BJ (cell line): ENCODE data around the gene SMAD7. TPM values are rescaled to one million over a fixed set of nuclear protein-coding genes. Genes with fewer than 3 reads are reported as not detected.

Source experiments
- CTCF ChIA-PET: fragments of 350-600 bp; formaldehyde crosslinking; extraction: SDS; loops from one replicate; lab custom pipeline; 2021; ENCODE audit warnings: antibody characterized with exemption, inconsistent platforms; lab: Yijun Ruan, JAX
- POLR2A ChIA-PET: fragments of 300-600 bp; sonication (Branson Sonifier 250); formaldehyde crosslinking; extraction: SDS; loops from one replicate; lab custom pipeline; 2021; ENCODE audit warnings: antibody characterized with exemption; lab: Charles Lee
- DNase-seq: peaks from one replicate; pipeline ENCODE4 v3.0.0-alpha.2; 2011; ENCODE audit warnings: low read depth
- H3K27me3 ChIP-seq: 2 replicates; pipeline ENCODE4 v1.6.0; 2011; ENCODE audit warnings: low read length; ENCODE audit not compliant: control insufficient read depth, insufficient read depth
- H3K36me3 ChIP-seq: 2 replicates; pipeline ENCODE4 v1.5.1; 2011; ENCODE audit warnings: low read length; ENCODE audit not compliant: control insufficient read depth, insufficient read depth
- H3K4me3 ChIP-seq: 2 replicates; pipeline ENCODE4 v1.5.1; 2011; ENCODE audit warnings: low read depth, mild to moderate bottlenecking, control low read depth, low read length
- CTCF ChIP-seq: IDR thresholded peaks from 2 replicates; pipeline ENCODE4 v1.5.1; 2011; ENCODE audit warnings: low read depth, mild to moderate bottlenecking, control low read depth, inconsistent platforms, low read length, moderate library complexity; ENCODE audit not compliant: insufficient read depth
- polyA plus RNA-seq: library from polyadenylated mRNA; depleted of rRNA; stranded (reverse); fragments of >200 nt; gene quantifications from 2 replicates; pipeline ENCODE4 v1.2.3, GENCODE V29; 2011

SMAD7 gene
- polyA plus RNA-seq, 1 experiment: 24.2 TPM

DNA sequence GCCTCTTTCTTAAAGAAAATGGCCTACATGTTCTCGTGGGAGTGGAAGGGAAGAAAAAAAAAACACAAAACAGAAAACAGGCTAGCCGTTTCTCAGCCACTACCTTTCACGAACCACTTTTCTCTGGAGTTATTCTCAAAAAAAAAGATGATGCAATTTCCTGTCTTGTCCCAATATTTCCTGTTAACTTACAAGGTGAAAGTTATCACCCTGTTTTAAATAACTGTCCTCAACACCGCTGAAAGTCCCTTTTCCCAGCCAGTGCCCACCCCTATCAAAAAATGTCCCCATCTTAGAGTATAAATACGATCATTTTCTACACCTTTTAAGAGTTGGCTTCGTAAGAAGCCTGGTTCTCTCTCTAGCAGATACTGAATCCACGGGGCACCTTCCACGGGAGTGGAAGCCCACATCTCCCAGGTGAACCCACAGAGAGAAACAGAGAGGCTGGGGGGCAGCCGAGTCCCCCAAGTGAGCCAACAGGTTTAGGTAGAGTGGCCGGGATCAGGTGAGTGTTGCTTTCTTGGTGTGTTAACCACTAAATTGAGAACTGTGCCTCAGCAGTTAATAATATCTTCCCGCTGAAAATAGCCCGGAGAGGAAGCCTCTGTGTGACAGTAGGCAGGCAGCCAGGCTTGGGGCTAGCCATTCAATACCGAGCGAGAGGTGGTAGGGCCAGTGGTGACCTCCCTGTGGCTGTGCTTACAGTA is 15.9 kb downstream of the SMAD7 start:
- no peak for DNase-seq
- Histone ChIP-seq H3K4me3 (no peak overlapping the region), H3K36me3 (peaks cover 6% of the 10 kb centered on the region), H3K27me3 (no peaks in the 10 kb centered on the region)
- POLR2A ChIA-PET: no interaction called here
- CTCF ChIA-PET: interaction anchor here (0.6 to 0.7 kb wide), 2 partner anchors 46 to 304 kb away, joined by 3 read pairs; no protein-coding TSS in a partner anchor
- TF ChIP-seq CTCF: no peak

GRCh38 chr18:48934415-48934722 is 16.4 kb downstream of the SMAD7 start:
- ChIA-PET POLR2A (no interaction called here), CTCF (interaction anchor here (0.6 to 1.0 kb wide), 2 partner anchors 14 to 46 kb away, joined by 3 read pairs; no protein-coding TSS in a partner anchor)
- peaks cover 6% of the 10 kb centered on the region for H3K36me3 ChIP-seq
- no peaks in the 10 kb centered on the region for H3K27me3 ChIP-seq
- DNase-seq: no peak
- TF ChIP-seq CTCF: no peak
- no peak overlapping the region for H3K4me3 ChIP-seq

- CTCF ChIA-PET: interaction anchor here (1.0 to 2.3 kb wide), 2 partner anchors 15 to 108 kb away, joined by 3 to 6 read pairs; no protein-coding TSS in a partner anchor
- no peak for TF ChIP-seq CTCF
- DNase-seq: no peak
- Histone ChIP-seq H3K27me3 (no peaks in the 10 kb centered on the region), H3K36me3 (peaks cover 6% of the 10 kb centered on the region), H3K4me3 (no peak overlapping the region)
- POLR2A ChIA-PET: no interaction called here
Measured at GRCh38 chr18:48933578-48934414, 17.0 kb downstream of the SMAD7 start.

DNA sequence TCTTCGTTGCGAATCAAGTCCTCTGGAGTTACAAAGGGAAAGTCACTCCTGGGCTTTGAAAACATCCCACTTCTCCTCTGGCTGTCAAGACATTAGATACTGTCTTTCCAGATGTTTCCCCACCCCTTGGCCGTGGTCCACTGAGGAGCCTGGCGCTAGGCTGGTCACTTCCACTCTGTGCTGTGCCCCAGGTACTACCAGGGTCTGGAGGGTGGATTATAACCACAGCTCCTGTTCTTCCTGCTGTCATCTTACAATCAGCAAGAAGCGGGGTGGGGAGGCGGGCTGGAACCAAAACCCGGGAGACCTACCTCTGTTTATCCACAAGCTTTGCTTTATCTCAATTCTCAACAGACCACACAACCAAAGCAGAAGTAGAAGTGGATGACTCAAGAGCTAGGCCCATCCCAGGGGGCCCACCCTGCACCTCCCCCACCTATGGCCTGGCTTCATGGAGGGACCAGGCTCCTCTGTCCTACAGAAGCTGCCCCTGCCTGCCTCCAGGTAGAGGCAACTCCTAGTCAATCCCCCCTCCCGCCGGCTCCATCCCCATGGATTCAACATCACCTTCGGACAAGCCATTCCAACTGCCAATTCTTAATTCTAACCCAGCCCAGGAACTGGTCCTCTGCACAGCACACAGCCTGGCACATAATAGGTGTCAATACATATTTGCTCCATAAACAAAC is 17.8 kb downstream of the SMAD7 start:
- POLR2A ChIA-PET: no interaction called here

More for the DNA sequence above, 17.8 kb downstream of the SMAD7 start:
- Histone ChIP-seq H3K4me3 (no peak overlapping the region), H3K36me3 (peaks cover 3% of the 10 kb centered on the region), H3K27me3 (no peaks in the 10 kb centered on the region)
- CTCF ChIA-PET: interaction anchor here (2.3 kb wide), 1 partner anchor 109 kb away, joined by 6 read pairs; no protein-coding TSS in a partner anchor
- no peak for DNase-seq
- TF ChIP-seq CTCF: no peak
